Mammary epithelial cell (primary cell): ENCODE measurements around the gene CHCHD10.

Source experiments
- CTCF ChIP-seq, 2 donors: IDR thresholded peaks in 1 of 2; conservative IDR thresholded peaks in 1 of 2; 2 replicates each; pipeline ENCODE4 v1.5.1; 2011 to 2012; ENCODE audit warnings: inconsistent platforms in 2 of 2, low read length in 2 of 2, mild to moderate bottlenecking in 2 of 2, control low read depth in 1 of 2, low read depth in 1 of 2; ENCODE audit not compliant: insufficient read depth in 1 of 2; ENCODE audit errors: extremely low read depth in 1 of 2
- EZH2 ChIP-seq: IDR thresholded peaks from 2 replicates; pipeline ENCODE4 v1.6.1; 2012; ENCODE audit warnings: low read length, inconsistent platforms, borderline replicate concordance

- TF ChIP-seq CTCF (conservative IDR thresholded peaks at IDR 0.05 in 1 of 2, IDR thresholded peaks at IDR 0.05 in 1 of 2; ENCODE audit: extremely low read depth in 1 of 2, insufficient read depth in 1 of 2, low read depth in 1 of 2, low read length in 2 of 2) (no peak), EZH2 (no peak)
Measured at GRCh38 chr22:23780146-23780748, 12.5 kb upstream of the CHCHD10 start.
